RWPE2 (cell line): ENCODE data around the gene PRRC2B.

ENCODE experiments used
- ATAC-seq: fragments of 200-7000 bp; cut with Tn5 transposase; 3 replicates; pipeline ENCODE4 v1.9.1; 2021; ENCODE audit warnings: low read depth
- DNase-seq: peaks from one replicate; pipeline ENCODE4 v3.0.0-alpha.2; 2020; ENCODE audit warnings: low spot score
- H3K27ac ChIP-seq: fragments of 450-650 bp; 2 replicates; pipeline ENCODE4 v1.5.1; 2017; ENCODE audit warnings: mild to moderate bottlenecking; ENCODE audit not compliant: poor library complexity, severe bottlenecking
- H3K27me3 ChIP-seq: fragments of 250-450 bp; sonication (Bioruptor Pico); 2 replicates; pipeline ENCODE4 v1.5.1; 2021; ENCODE audit warnings: mild to moderate bottlenecking, moderate library complexity; ENCODE audit not compliant: insufficient read depth, poor library complexity, severe bottlenecking
- H3K36me3 ChIP-seq: fragments of 250-450 bp; sonication (Bioruptor Pico); 2 replicates; pipeline ENCODE4 v1.5.1; 2020; ENCODE audit warnings: low read depth, mild to moderate bottlenecking, moderate library complexity
- H3K4me1 ChIP-seq: fragments of 250-450 bp; sonication (Bioruptor Pico); 2 replicates; pipeline ENCODE4 v1.5.1; 2021; ENCODE audit warnings: mild to moderate bottlenecking, moderate library complexity; ENCODE audit not compliant: insufficient read depth, poor library complexity, severe bottlenecking
- H3K4me3 ChIP-seq: fragments of 250-450 bp; sonication (Bioruptor Pico); 2 replicates; pipeline ENCODE4 v1.5.1; 2021; ENCODE audit warnings: mild to moderate bottlenecking, moderate library complexity; ENCODE audit not compliant: severe bottlenecking
- H3K9me3 ChIP-seq: fragments of 250-450 bp; sonication (Bioruptor Pico); 2 replicates; pipeline ENCODE4 v1.5.1; 2021; ENCODE audit warnings: mild to moderate bottlenecking, moderate library complexity; ENCODE audit not compliant: severe bottlenecking
- CTCF ChIP-seq: fragments of 450-650 bp; IDR thresholded peaks from one replicate; pipeline ENCODE4 v1.5.1; 2017; ENCODE audit warnings: mild to moderate bottlenecking, moderate library complexity; ENCODE audit not compliant: poor library complexity, severe bottlenecking

The PRRC2B gene

DNA sequence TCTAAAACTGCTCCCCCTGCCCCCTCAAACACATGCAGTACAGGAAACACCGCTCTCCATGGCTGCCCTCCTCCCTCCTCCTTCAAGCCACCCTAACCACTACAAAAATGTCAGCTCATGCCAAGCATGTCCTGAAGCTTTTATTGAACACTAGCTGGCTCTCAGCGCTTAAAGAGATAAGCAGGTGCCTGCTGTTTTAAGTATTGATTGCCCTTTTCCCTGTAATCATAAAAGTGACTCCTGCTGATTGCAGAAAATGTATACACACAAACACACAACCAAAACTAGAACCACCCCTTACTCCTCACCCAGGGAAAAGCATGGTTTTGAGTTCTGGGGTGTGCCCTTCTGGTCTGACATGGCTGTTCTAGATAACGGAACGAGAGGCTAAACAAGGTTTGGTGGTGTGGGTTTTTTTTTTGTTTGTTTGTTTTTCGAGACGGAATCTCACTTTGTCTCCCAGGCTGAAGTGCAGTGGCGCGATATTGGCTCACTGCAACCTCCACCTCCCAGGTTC, 140.9 kb downstream of the PRRC2B start:
- no peak for DNase-seq
- ATAC-seq: no peak
- Histone ChIP-seq H3K27ac (no peak overlapping the region), H3K4me1 (no peaks in the 10 kb centered on the region), H3K9me3 (no peaks in the 10 kb centered on the region), H3K4me3 (no peak overlapping the region), H3K27me3 (no peaks in the 10 kb centered on the region), H3K36me3 (peaks cover 6% of the 10 kb centered on the region; the same call in 1 of the 2 replicates)
- TF ChIP-seq CTCF: no peak

GRCh38 chr9:131537946-131538345, 144.1 kb downstream of the PRRC2B start:
- ATAC-seq: no peak
- TF ChIP-seq CTCF: no peak
- H3K4me3 ChIP-seq: no peak overlapping the region
- no peaks in the 10 kb centered on the region for H3K27me3 ChIP-seq
- H3K36me3 ChIP-seq: no peaks in the 10 kb centered on the region
- no peaks in the 10 kb centered on the region for H3K4me1 ChIP-seq
- no peaks in the 10 kb centered on the region for H3K9me3 ChIP-seq
- no peak for DNase-seq
- no peak overlapping the region for H3K27ac ChIP-seq

DNA sequence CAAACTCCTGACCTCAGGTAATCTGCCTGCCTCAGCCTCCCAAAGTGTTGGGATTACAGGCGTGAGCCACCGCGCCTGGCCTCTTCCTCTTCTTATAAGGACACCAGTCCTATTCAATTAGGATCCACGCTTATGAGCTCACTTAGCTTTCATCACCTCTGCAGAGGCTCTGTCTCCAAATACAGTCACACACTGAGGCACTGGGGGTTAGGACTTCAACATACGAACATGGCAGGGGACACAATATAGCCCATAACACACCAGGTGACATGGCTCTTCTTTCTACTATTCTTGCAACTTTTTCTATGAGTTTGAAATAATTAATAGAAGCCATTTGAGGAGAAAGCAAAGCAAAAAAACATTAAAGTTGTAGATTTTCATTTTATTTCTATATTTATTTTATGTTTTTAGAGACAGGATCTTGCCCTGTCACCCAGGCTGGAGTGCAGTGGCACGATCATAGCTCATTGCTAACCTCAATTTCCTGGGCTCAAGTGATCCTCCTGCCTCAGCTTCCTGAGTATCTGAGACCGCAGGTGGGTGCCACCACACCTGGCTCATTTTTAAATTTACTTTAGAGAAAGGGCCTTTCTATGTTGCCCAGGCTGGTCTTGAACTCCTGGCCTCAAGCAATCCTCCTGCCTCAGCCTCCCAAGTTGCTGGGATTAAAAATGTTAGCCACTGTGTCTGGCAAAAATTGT, 145.5 kb downstream of the PRRC2B start:
- Histone ChIP-seq H3K4me1 (no peaks in the 10 kb centered on the region), H3K36me3 (no peaks in the 10 kb centered on the region), H3K9me3 (peaks cover 3% of the 10 kb centered on the region), H3K27me3 (peaks cover under 1% of the 10 kb centered on the region), H3K4me3 (no peak overlapping the region), H3K27ac (no peak overlapping the region)
- ATAC-seq: no peak
- no peak for DNase-seq
- no peak for TF ChIP-seq CTCF

GRCh38 chr9:131543141-131543540, 149.3 kb downstream of the PRRC2B start:
- no peak for DNase-seq
- ATAC-seq: no peak

More at GRCh38 chr9:131543141-131543540, 149.3 kb downstream of the PRRC2B start:
- no peaks in the 10 kb centered on the region for H3K4me1 ChIP-seq
- no peak overlapping the region for H3K4me3 ChIP-seq
- no peak overlapping the region for H3K27ac ChIP-seq
- peaks cover 38% of the 10 kb centered on the region for H3K27me3 ChIP-seq
- no peaks in the 10 kb centered on the region for H3K36me3 ChIP-seq
- peaks cover 3% of the 10 kb centered on the region for H3K9me3 ChIP-seq
- no peak for TF ChIP-seq CTCF
